Measurements from ENCODE around the gene KCNQ1. TPM values are rescaled to one million over a fixed set of nuclear protein-coding genes. Genes with fewer than 3 reads are reported as not detected.
A peak's percentile ranks its signal among the peaks of the same experiment; 100 is the strongest.

KCNQ1 gene
- total and polyA plus RNA-seq, 9 donors = 1.4 to 17.2 (median 3.8) TPM

- TF ChIP-seq CTCF (IDR thresholded peaks at IDR 0.05) = no peak
- no peak for TF ChIP-seq EP300 (IDR thresholded peaks at IDR 0.05)
- no peak for TF ChIP-seq POLR2A (IDR thresholded peaks at IDR 0.05)
- Histone ChIP-seq H3K27ac (no peak overlapping the region), H3K36me3 (no peaks in the 10 kb centered on the region), H3K27me3 (no peaks in the 10 kb centered on the region), H3K9me3 (no peaks in the 10 kb centered on the region), H3K4me3 (no peak overlapping the region), H3K4me1 (ENCODE audit: insufficient read depth) (no peaks in the 10 kb centered on the region)
- WGBS, 3 donors = 56 to 58% (median 57%) methylated on average over 12 to 13 of the region's 13 CpGs
- intact Hi-C loops (cut with DNase I) = no loop called here
- peak in 2 of 5 donors; percentile 6 for DNase-seq
Observed at GRCh38 chr11:2436521-2437031, 8.2 kb upstream of the KCNQ1 start.

- DNase-seq = peak in 1 of 5 donors; percentile 2
- intact Hi-C loops (cut with DNase I) = no loop called here
- Histone ChIP-seq H3K36me3 (no peaks in the 10 kb centered on the region), H3K27ac (no peak overlapping the region), H3K9me3 (no peaks in the 10 kb centered on the region), H3K4me1 (ENCODE audit: insufficient read depth) (no peaks in the 10 kb centered on the region), H3K27me3 (no peaks in the 10 kb centered on the region), H3K4me3 (no peak overlapping the region)
- WGBS, 3 donors = 79 to 88% (median 85%) methylated on average over 4 of the region's 4 CpGs
- no peak for TF ChIP-seq EP300 (IDR thresholded peaks at IDR 0.05)
- no peak for TF ChIP-seq CTCF (IDR thresholded peaks at IDR 0.05)
- TF ChIP-seq POLR2A (IDR thresholded peaks at IDR 0.05) = no peak
Observed at GRCh38 chr11:2437516-2437915, 7.3 kb upstream of the KCNQ1 start.

- H3K9me3 ChIP-seq = no peaks in the 10 kb centered on the region
- H3K27ac ChIP-seq = no peak overlapping the region
- no peaks in the 10 kb centered on the region for H3K27me3 ChIP-seq
- WGBS, 3 donors = 89 to 96% (median 93%) methylated on average over 3 of the region's 3 CpGs
- intact Hi-C loops (cut with DNase I) = no loop called here
- DNase-seq = no peak
- TF ChIP-seq POLR2A (IDR thresholded peaks at IDR 0.05) (no peak), EP300 (IDR thresholded peaks at IDR 0.05) (no peak), CTCF (IDR thresholded peaks at IDR 0.05) (no peak)
- no peak overlapping the region for H3K4me3 ChIP-seq
- H3K4me1 ChIP-seq (ENCODE audit: insufficient read depth) = no peaks in the 10 kb centered on the region
- H3K36me3 ChIP-seq = no peaks in the 10 kb centered on the region
Observed at GRCh38 chr11:2439820-2440219, 5.0 kb upstream of the KCNQ1 start.

- Histone ChIP-seq H3K4me1 (ENCODE audit: insufficient read depth) (no peaks in the 10 kb centered on the region), H3K9me3 (no peaks in the 10 kb centered on the region), H3K27me3 (peaks cover 3% of the 10 kb centered on the region), H3K36me3 (no peaks in the 10 kb centered on the region), H3K4me3 (no peak overlapping the region), H3K27ac (no peak overlapping the region)
- intact Hi-C loops (cut with DNase I) = no loop called here
- DNase-seq = no peak
- TF ChIP-seq EP300 (IDR thresholded peaks at IDR 0.05) = no peak
- no peak for TF ChIP-seq CTCF (IDR thresholded peaks at IDR 0.05)
- no peak for TF ChIP-seq POLR2A (IDR thresholded peaks at IDR 0.05)
- 79 to 85% (median 82%) methylated on average over 8 of the region's 8 CpGs for WGBS, 3 donors
Observed at GRCh38 chr11:2440646-2441045, 4.2 kb upstream of the KCNQ1 start.
